Effector memory CD4-positive, alpha-beta T cell (primary cell): ENCODE results near the gene RPS24.

ENCODE experiments used
- DNase-seq, 3 donors: peaks; one replicate each; pipeline ENCODE4 v3.0.0-alpha.2; 2020
- H3K27ac ChIP-seq: 2 replicates; pipeline ENCODE4 v1.7.0; 2013; ENCODE audit warnings: mild to moderate bottlenecking, low read length, moderate library complexity; ENCODE audit not compliant: insufficient read depth, poor library complexity, severe bottlenecking
- H3K27me3 ChIP-seq: replicated peaks from 2 replicates; pipeline ENCODE4 v1.7.0; 2013; ENCODE audit warnings: mild to moderate bottlenecking, low read length; ENCODE audit not compliant: insufficient read depth, control insufficient read depth, poor library complexity, severe bottlenecking
- H3K36me3 ChIP-seq: 2 replicates; pipeline ENCODE4 v1.7.0; 2013; ENCODE audit warnings: mild to moderate bottlenecking, low read length, moderate library complexity; ENCODE audit not compliant: control insufficient read depth, insufficient read depth
- H3K4me1 ChIP-seq: 2 replicates; pipeline ENCODE4 v1.7.0; 2013; ENCODE audit warnings: low read length, mild to moderate bottlenecking; ENCODE audit not compliant: control insufficient read depth, insufficient read depth, poor library complexity, severe bottlenecking
- H3K4me3 ChIP-seq: 2 replicates; pipeline ENCODE4 v1.7.0; 2013; ENCODE audit warnings: low read length, low read depth, mild to moderate bottlenecking; ENCODE audit not compliant: insufficient read depth, poor library complexity, severe bottlenecking
- H3K9me3 ChIP-seq: 2 replicates; pipeline ENCODE4 v1.7.0; 2013; ENCODE audit warnings: mild to moderate bottlenecking, low read length, moderate library complexity; ENCODE audit not compliant: control insufficient read depth

RPS24 gene

GRCh38 chr10:78004215-78005026, 29.2 kb upstream of the RPS24 start:
- no peaks in the 10 kb centered on the region for H3K27me3 ChIP-seq

GRCh38 chr10:78007172-78007571, 26.5 kb upstream of the RPS24 start:
- Histone ChIP-seq H3K4me1 (no peaks in the 10 kb centered on the region), H3K27me3 (no peaks in the 10 kb centered on the region), H3K36me3 (peaks cover 94% of the 10 kb centered on the region), H3K4me3 (no peak overlapping the region), H3K9me3 (no peaks in the 10 kb centered on the region), H3K27ac (no peak overlapping the region)
- DNase-seq, result no peak

More at GRCh38 chr10:78004215-78005026, 29.2 kb upstream of the RPS24 start:
- Histone ChIP-seq H3K36me3 (peaks cover 94% of the 10 kb centered on the region), H3K9me3 (no peaks in the 10 kb centered on the region), H3K27ac (no peak overlapping the region), H3K4me1 (no peaks in the 10 kb centered on the region), H3K4me3 (no peak overlapping the region)
- DNase-seq, result no peak

DNA sequence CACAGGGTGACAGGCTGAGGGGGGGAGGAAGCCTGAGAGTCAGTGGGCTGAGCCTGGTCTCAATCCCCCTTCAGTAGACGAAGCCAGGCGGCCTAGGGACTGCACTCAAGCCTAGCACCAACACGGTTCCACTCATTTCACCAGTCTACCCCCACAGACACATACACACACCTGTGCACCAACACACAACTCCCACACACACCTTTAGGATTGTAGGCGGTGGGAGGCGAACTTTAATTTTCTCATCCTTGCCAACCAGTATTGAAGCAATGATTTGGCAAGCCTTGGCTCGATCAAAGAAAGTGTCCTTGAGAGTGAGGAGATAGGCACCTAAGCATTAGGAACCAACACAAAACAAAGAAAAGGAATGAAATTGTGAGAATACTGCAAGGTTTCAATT, 24.0 kb upstream of the RPS24 start:
- Histone ChIP-seq H3K36me3 (peaks cover 90% of the 10 kb centered on the region), H3K27me3 (no peaks in the 10 kb centered on the region), H3K4me3 (no peak overlapping the region), H3K4me1 (no peaks in the 10 kb centered on the region), H3K9me3 (no peaks in the 10 kb centered on the region), H3K27ac (no peak overlapping the region)
- DNase-seq, result no peak

GRCh38 chr10:78010278-78010677, 23.4 kb upstream of the RPS24 start:
- Histone ChIP-seq H3K27ac (no peak overlapping the region), H3K36me3 (peaks cover 90% of the 10 kb centered on the region), H3K4me3 (no peak overlapping the region), H3K4me1 (no peaks in the 10 kb centered on the region), H3K27me3 (no peaks in the 10 kb centered on the region), H3K9me3 (no peaks in the 10 kb centered on the region)
- DNase-seq, result no peak

DNA sequence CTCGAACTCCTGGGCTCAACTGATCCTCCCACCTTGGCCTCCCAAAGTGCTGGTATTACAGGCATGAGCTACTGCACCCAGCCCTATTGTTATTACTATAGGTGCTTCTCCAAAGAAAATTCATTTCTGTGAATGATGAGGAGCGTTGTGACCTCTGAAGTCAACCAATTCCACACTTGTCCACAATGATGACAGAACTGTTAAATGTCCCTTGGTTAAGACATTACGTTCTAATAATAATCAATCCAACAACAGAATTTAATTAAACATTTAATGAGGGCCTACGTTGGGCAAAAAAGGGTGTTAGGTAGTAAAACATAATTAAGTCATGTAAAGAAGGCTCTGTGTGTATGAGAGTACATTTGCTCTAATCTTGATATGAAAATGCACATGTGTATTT, 22.6 kb upstream of the RPS24 start:
- H3K4me3 ChIP-seq, result no peak overlapping the region
- no peaks in the 10 kb centered on the region for H3K9me3 ChIP-seq
- no peaks in the 10 kb centered on the region for H3K4me1 ChIP-seq
- no peak overlapping the region for H3K27ac ChIP-seq
- peaks cover 90% of the 10 kb centered on the region for H3K36me3 ChIP-seq
- no peak for DNase-seq
- no peaks in the 10 kb centered on the region for H3K27me3 ChIP-seq

DNA sequence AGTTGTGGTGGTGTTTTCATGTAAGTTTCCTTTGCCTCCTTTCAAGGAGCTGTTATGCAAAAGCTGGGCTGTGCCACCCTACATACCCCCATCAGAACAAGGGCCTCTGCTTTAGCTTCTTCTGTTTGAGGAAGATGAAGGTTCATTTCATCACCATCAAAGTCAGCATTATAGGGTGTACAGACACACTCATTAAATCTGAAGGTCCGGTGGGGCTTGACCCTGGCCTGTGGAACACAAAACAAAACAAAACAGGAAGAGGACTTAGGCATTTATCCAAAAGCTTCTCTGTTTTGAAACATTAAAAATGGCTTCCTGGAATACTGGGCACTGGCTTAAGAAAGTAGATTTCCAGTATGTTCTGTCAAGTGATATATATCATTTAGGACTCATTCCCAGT, 20.1 kb upstream of the RPS24 start:
- peaks cover 92% of the 10 kb centered on the region for H3K36me3 ChIP-seq
- DNase-seq, result no peak

DNA sequence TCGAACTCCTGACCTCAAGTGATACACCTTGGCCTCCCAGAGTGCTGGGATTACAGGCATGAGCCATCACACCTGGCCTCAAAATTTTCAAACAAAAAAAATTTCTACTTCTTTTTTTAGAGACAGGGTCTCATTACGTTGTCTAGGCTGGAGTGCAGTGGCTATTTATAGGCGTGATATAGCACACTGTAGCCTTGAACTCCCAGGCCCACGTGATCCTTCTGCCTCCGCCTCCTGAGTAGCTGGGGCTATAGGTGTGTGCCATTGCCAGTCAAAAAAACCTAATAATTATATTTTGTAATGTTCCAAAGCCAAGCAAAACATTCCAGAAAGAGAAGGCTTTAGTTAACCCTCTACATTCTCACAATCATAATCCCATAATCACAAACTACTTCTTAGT, 18.1 kb upstream of the RPS24 start:
- Histone ChIP-seq H3K9me3 (no peaks in the 10 kb centered on the region), H3K36me3 (peaks cover 86% of the 10 kb centered on the region), H3K27ac (no peak overlapping the region), H3K27me3 (no peaks in the 10 kb centered on the region), H3K4me1 (no peaks in the 10 kb centered on the region), H3K4me3 (no peak overlapping the region)
- no peak for DNase-seq

More for the DNA sequence above, 20.1 kb upstream of the RPS24 start:
- Histone ChIP-seq H3K4me1 (no peaks in the 10 kb centered on the region), H3K4me3 (no peak overlapping the region), H3K9me3 (no peaks in the 10 kb centered on the region), H3K27ac (no peak overlapping the region), H3K27me3 (no peaks in the 10 kb centered on the region)

- Histone ChIP-seq H3K36me3 (peaks cover 86% of the 10 kb centered on the region), H3K4me3 (no peak overlapping the region), H3K9me3 (no peaks in the 10 kb centered on the region), H3K27ac (no peak overlapping the region), H3K4me1 (no peaks in the 10 kb centered on the region), H3K27me3 (no peaks in the 10 kb centered on the region)
- no peak for DNase-seq
These were observed 15.8 kb upstream of the RPS24 start for GRCh38 chr10:78017856-78018255.

- peaks cover 87% of the 10 kb centered on the region for H3K36me3 ChIP-seq
- no peaks in the 10 kb centered on the region for H3K27me3 ChIP-seq
- no peak for DNase-seq
- H3K4me1 ChIP-seq, result no peaks in the 10 kb centered on the region
- no peak overlapping the region for H3K27ac ChIP-seq
- H3K4me3 ChIP-seq, result no peak overlapping the region
- no peaks in the 10 kb centered on the region for H3K9me3 ChIP-seq
These were observed 14.4 kb upstream of the RPS24 start for GRCh38 chr10:78019264-78019663.

- DNase-seq, result no peak
- no peaks in the 10 kb centered on the region for H3K4me1 ChIP-seq
- no peaks in the 10 kb centered on the region for H3K27me3 ChIP-seq
- H3K36me3 ChIP-seq, result peaks cover 85% of the 10 kb centered on the region
- no peak overlapping the region for H3K4me3 ChIP-seq
- H3K9me3 ChIP-seq, result no peaks in the 10 kb centered on the region
- no peak overlapping the region for H3K27ac ChIP-seq
These were observed 12.5 kb upstream of the RPS24 start for GRCh38 chr10:78021201-78021600.
